IMR-90 (cell line): ENCODE results near the gene MBOAT2. TPM values are rescaled to one million over a fixed set of nuclear protein-coding genes. Genes with fewer than 3 reads are reported as not detected.

ENCODE experiments used
- ATAC-seq: fragments of 200-7000 bp; cut with Tn5 transposase; 2 replicates; pipeline ENCODE4 v1.9.1; 2020; ENCODE audit warnings: low read depth, mild to moderate bottlenecking, moderate library complexity
- BruUV-seq: library from RNA; stranded (reverse); fragments of 400-500 nt; replicated peaks from 2 replicates; lab custom pipeline; 2021; lab: Mats Ljungman, UMichigan
- CTCF ChIA-PET: fragments of 300-600 bp; formaldehyde crosslinking; extraction: SDS; loops from one replicate; lab custom pipeline; 2021; ENCODE audit warnings: antibody characterized with exemption; lab: Yijun Ruan, JAX
- POLR2A ChIA-PET: fragments of 300-600 bp; sonication (Branson Sonifier 250); formaldehyde crosslinking; loops from one replicate; lab custom pipeline; 2022; ENCODE audit warnings: antibody characterized with exemption; ENCODE audit not compliant: unreplicated experiment; lab: Charles Lee
- DNase-seq: peaks from one replicate; pipeline ENCODE4 v3.0.0; 2013
- H2AFZ ChIP-seq: replicated peaks from 2 replicates; pipeline ENCODE3; 2013; ENCODE audit warnings: low read length, mild to moderate bottlenecking; ENCODE audit not compliant: poor library complexity
- H2AK5ac ChIP-seq: 2 replicates; pipeline ENCODE4 v1.6.1; 2013; ENCODE audit warnings: low read depth, low read length, inconsistent platforms
- H2AK9ac ChIP-seq: replicated peaks from 2 replicates; pipeline ENCODE3; 2013; ENCODE audit warnings: mild to moderate bottlenecking, low read depth, low read length, moderate library complexity; ENCODE audit not compliant: poor library complexity
- H2BK120ac ChIP-seq: 2 replicates; pipeline ENCODE4 v1.6.1; 2013; ENCODE audit warnings: low read depth, low read length, inconsistent platforms
- H2BK15ac ChIP-seq: 3 replicates; pipeline ENCODE4 v1.6.1; 2013; ENCODE audit warnings: low read depth, low read length, inconsistent platforms
- H2BK20ac ChIP-seq: 2 replicates; pipeline ENCODE4 v1.6.1; 2013; ENCODE audit warnings: low read depth, mild to moderate bottlenecking, inconsistent platforms, low read length, moderate library complexity
- H2BK5ac ChIP-seq: 2 replicates; pipeline ENCODE4 v1.6.1; 2013; ENCODE audit warnings: mild to moderate bottlenecking, low read depth, low read length, inconsistent platforms; ENCODE audit not compliant: poor library complexity, severe bottlenecking
- H3K14ac ChIP-seq: replicated peaks from 2 replicates; pipeline ENCODE4 v1.6.1; 2013; ENCODE audit warnings: low read depth, low read length, inconsistent platforms
- H3K18ac ChIP-seq: 2 replicates; pipeline ENCODE4 v1.6.1; 2013; ENCODE audit warnings: low read depth, low read length, control low read depth
- H3K23ac ChIP-seq: 2 replicates; pipeline ENCODE4 v1.6.1; 2013; ENCODE audit warnings: low read depth, low read length, inconsistent platforms
- H3K27ac ChIP-seq: 2 replicates; pipeline ENCODE4 v1.5.1; 2013; ENCODE audit warnings: mild to moderate bottlenecking, control low read depth, low read length; ENCODE audit not compliant: insufficient read depth
- H3K27me3 ChIP-seq: 2 replicates; pipeline ENCODE4 v1.6.1; 2013; ENCODE audit warnings: low read length; ENCODE audit not compliant: control insufficient read depth, insufficient read depth
- H3K36me3 ChIP-seq: 2 replicates; pipeline ENCODE4 v1.6.1; 2013; ENCODE audit warnings: low read length, mixed read lengths; ENCODE audit not compliant: control insufficient read depth, insufficient read depth
- H3K4ac ChIP-seq: 2 replicates; pipeline ENCODE4 v1.6.1; 2013; ENCODE audit warnings: low read depth, low read length, inconsistent platforms
- H3K4me1 ChIP-seq: 2 replicates; pipeline ENCODE4 v1.6.1; 2013; ENCODE audit warnings: low read length, mixed read lengths; ENCODE audit not compliant: control insufficient read depth, insufficient read depth
- H3K4me2 ChIP-seq: 2 replicates; pipeline ENCODE4 v1.6.1; 2013; ENCODE audit warnings: low read depth, mild to moderate bottlenecking, control low read depth, low read length, moderate library complexity
- H3K4me3 ChIP-seq: 2 replicates; pipeline ENCODE4 v1.5.1; 2013; ENCODE audit warnings: low read depth, mild to moderate bottlenecking, control low read depth, low read length, moderate library complexity; ENCODE audit not compliant: insufficient read depth
- H3K56ac ChIP-seq: 2 replicates; pipeline ENCODE4 v1.6.1; 2013; ENCODE audit warnings: low read length, inconsistent platforms; ENCODE audit not compliant: insufficient read depth; ENCODE audit errors: extremely low read depth
- H3K79me1 ChIP-seq, 2 experiments: 2 replicates each; pipeline ENCODE4 v1.6.1; 2013; ENCODE audit warnings: low read length in 2 of 2, inconsistent platforms in 1 of 2, low read depth in 1 of 2
- H3K9ac ChIP-seq: 2 replicates; pipeline ENCODE4 v1.6.1; 2013; ENCODE audit warnings: low read depth, low read length, control low read depth
- H3K9me1 ChIP-seq: 2 replicates; pipeline ENCODE4 v1.6.1; 2013; ENCODE audit warnings: low read length, inconsistent platforms; ENCODE audit not compliant: insufficient read depth
- H3K9me3 ChIP-seq: 2 replicates; pipeline ENCODE4 v1.6.1; 2013; ENCODE audit warnings: low read length; ENCODE audit not compliant: control insufficient read depth, insufficient read depth
- H4K20me1 ChIP-seq: 2 replicates; pipeline ENCODE4 v1.6.1; 2013; ENCODE audit warnings: low read length, inconsistent platforms; ENCODE audit not compliant: insufficient read depth
- H4K5ac ChIP-seq: 2 replicates; pipeline ENCODE4 v1.6.1; 2013; ENCODE audit warnings: mild to moderate bottlenecking, low read depth, low read length, control low read depth
- H4K8ac ChIP-seq, 2 experiments: 2 replicates each; pipeline ENCODE4 v1.6.1; 2013; ENCODE audit warnings: low read depth in 2 of 2, low read length in 2 of 2, control low read depth in 1 of 2, inconsistent platforms in 1 of 2
- H4K91ac ChIP-seq: 2 replicates; pipeline ENCODE4 v1.6.1; 2013; ENCODE audit warnings: low read depth, low read length, inconsistent platforms; ENCODE audit not compliant: insufficient read depth
- CEBPB ChIP-seq: IDR thresholded peaks from 2 replicates; pipeline ENCODE4 v1.6.1; 2012; ENCODE audit warnings: low read depth, low read length, improper control_type of control experiment
- CHD1 ChIP-seq: IDR thresholded peaks from 2 replicates; pipeline ENCODE4 v1.6.1; 2012; ENCODE audit warnings: low read depth, low read length, improper control_type of control experiment
- ELK1 ChIP-seq: fragments of 150-350 bp; IDR thresholded peaks from 2 replicates; pipeline ENCODE4 v1.6.1; 2016; ENCODE audit warnings: low read depth, mild to moderate bottlenecking, low read length, moderate library complexity, borderline replicate concordance
- FOS ChIP-seq: fragments of 150-350 bp; IDR thresholded peaks from 2 replicates; pipeline ENCODE4 v1.6.1; 2016; ENCODE audit warnings: low read depth, low read length
- MXI1 ChIP-seq: IDR thresholded peaks from 2 replicates; pipeline ENCODE4 v1.6.1; 2012; ENCODE audit warnings: low read depth, mild to moderate bottlenecking, low read length, moderate library complexity, borderline replicate concordance
- NFE2L2 ChIP-seq: fragments of 150-350 bp; IDR thresholded peaks from 2 replicates; pipeline ENCODE4 v1.6.1; 2016; ENCODE audit warnings: low read depth, mild to moderate bottlenecking, low read length
- POLR2A ChIP-seq: IDR thresholded peaks from 2 replicates; pipeline ENCODE4 v1.6.1; 2012; ENCODE audit warnings: mild to moderate bottlenecking, low read depth, low read length
- RAD21 ChIP-seq: IDR thresholded peaks from 2 replicates; pipeline ENCODE4 v1.6.1; 2012; ENCODE audit warnings: low read length, improper control_type of control experiment
- RCOR1 ChIP-seq: IDR thresholded peaks from 2 replicates; pipeline ENCODE4 v1.6.1; 2012; ENCODE audit warnings: mild to moderate bottlenecking, low read length, improper control_type of control experiment; ENCODE audit not compliant: insufficient replicate concordance
- RFX5 ChIP-seq: IDR thresholded peaks from 2 replicates; pipeline ENCODE4 v1.8.0; 2012; ENCODE audit warnings: low read depth, mild to moderate bottlenecking, low read length, moderate library complexity
- SMC3 ChIP-seq: fragments of 150-350 bp; IDR thresholded peaks from 2 replicates; pipeline ENCODE4 v1.6.1; 2016; ENCODE audit warnings: low read depth, mild to moderate bottlenecking, antibody characterized with exemption, low read length, moderate library complexity
- WGBS, 2 experiments: methylation state at CpG; one replicate each; pipeline versions ENCODE4 v1.1.5 to v1.1.7; 2013; ENCODE audit warnings: missing lambda C conversion rate in 2 of 2; ENCODE audit not compliant: insufficient read length in 1 of 2; ENCODE audit errors: extremely low coverage in 2 of 2; 5-methylcytosine and 5-hydroxymethylcytosine counted together
- dilution Hi-C: fragments of 300-500 bp; cut with HindIII; formaldehyde crosslinking; loops from one replicate; pipeline ENCODE4 v1.14.3; 2018; ENCODE audit warnings: low sequenced_read_pairs; ENCODE audit not compliant: unreplicated experiment
- in situ Hi-C: fragments of 300-500 bp; cut with MboI; formaldehyde crosslinking; loops from 3 replicates; pipeline ENCODE4 v1.14.3; 2019; ENCODE audit warnings: low sequenced_read_pairs, inconsistent platforms, mixed read lengths
- intact Hi-C: fragments of 100-400 bp; cut with micrococcal nuclease; formaldehyde crosslinking; loops from 2 replicates; pipeline ENCODE4 v1.10.0; 2022
- polyA plus RNA-seq, 3 experiments: library from polyadenylated mRNA; depleted of rRNA; stranded (reverse); fragments of >200 nt; gene quantifications; 2 replicates each; pipeline ENCODE4 v1.2.3, GENCODE V29; 2012; ENCODE audit warnings: low replicate concordance in 1 of 3
- total RNA-seq: library from RNA; depleted of rRNA; stranded (reverse); fragments of >200 nt; gene quantifications from 2 replicates; pipeline ENCODE4 v1.2.3, GENCODE V29; 2012
- TF ChIP-seq, protein P1 (sequence below): conservative IDR thresholded peaks from 2 replicates; pipeline ENCODE4 v1.5.1; 2012; ENCODE audit warnings: mild to moderate bottlenecking, low read depth, low read length, improper control_type of control experiment

MBOAT2 gene
- total and polyA plus RNA-seq, 2 of the 4 experiments (the other 2 are of a cell fraction) = 33.9 to 102 TPM

GRCh38 chr2:8885449-8886201 is 117.9 kb downstream of the MBOAT2 start:
- no TSS peak for BruUV-seq
- no peaks in the 10 kb centered on the region for H3K27me3 ChIP-seq
- no peak overlapping the region for H4K8ac ChIP-seq
- H3K9me1 ChIP-seq = no peaks in the 10 kb centered on the region
- no peak overlapping the region for H2BK5ac ChIP-seq
- H2AFZ ChIP-seq = no peak overlapping the region
- no peaks in the 10 kb centered on the region for H4K20me1 ChIP-seq
- no peak overlapping the region for H3K27ac ChIP-seq
- no peak overlapping the region for H3K4me3 ChIP-seq
- no peak overlapping the region for H3K14ac ChIP-seq
- in situ Hi-C loops = no loop called here
- peaks cover 4 to 8% of the 10 kb centered on the region in 2 experiments; a peak in 2 of 4 replicates for H3K79me1 ChIP-seq
- H2AK9ac ChIP-seq = no peak overlapping the region
- no peak overlapping the region for H3K23ac ChIP-seq
- no peak overlapping the region for H3K4me2 ChIP-seq
- no peak overlapping the region for H2BK15ac ChIP-seq
- CTCF ChIA-PET = no interaction called here
- H3K56ac ChIP-seq = no peak overlapping the region
- H2AK5ac ChIP-seq = no peak overlapping the region
- POLR2A ChIA-PET = no interaction called here
- H3K4me1 ChIP-seq = no peaks in the 10 kb centered on the region
- TF ChIP-seq POLR2A (no peak), CHD1 (no peak), SMC3 (no peak), NFE2L2 (no peak), CEBPB (no peak), ELK1 (no peak), MXI1 (no peak), RCOR1 (no peak), RAD21 (no peak), RFX5 (no peak), FOS (no peak)
- TF ChIP-seq, protein P1, sequence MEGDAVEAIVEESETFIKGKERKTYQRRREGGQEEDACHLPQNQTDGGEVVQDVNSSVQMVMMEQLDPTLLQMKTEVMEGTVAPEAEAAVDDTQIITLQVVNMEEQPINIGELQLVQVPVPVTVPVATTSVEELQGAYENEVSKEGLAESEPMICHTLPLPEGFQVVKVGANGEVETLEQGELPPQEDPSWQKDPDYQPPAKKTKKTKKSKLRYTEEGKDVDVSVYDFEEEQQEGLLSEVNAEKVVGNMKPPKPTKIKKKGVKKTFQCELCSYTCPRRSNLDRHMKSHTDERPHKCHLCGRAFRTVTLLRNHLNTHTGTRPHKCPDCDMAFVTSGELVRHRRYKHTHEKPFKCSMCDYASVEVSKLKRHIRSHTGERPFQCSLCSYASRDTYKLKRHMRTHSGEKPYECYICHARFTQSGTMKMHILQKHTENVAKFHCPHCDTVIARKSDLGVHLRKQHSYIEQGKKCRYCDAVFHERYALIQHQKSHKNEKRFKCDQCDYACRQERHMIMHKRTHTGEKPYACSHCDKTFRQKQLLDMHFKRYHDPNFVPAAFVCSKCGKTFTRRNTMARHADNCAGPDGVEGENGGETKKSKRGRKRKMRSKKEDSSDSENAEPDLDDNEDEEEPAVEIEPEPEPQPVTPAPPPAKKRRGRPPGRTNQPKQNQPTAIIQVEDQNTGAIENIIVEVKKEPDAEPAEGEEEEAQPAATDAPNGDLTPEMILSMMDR = no peak
- WGBS, 2 experiments = no CpG with 5 or more reads among the region's 7 CpGs
- peaks cover 6% of the 10 kb centered on the region for H3K36me3 ChIP-seq
- H4K5ac ChIP-seq = no peak overlapping the region
- H2BK20ac ChIP-seq = no peak overlapping the region
- DNase-seq = no peak
- no peak overlapping the region for H3K9ac ChIP-seq
- intact Hi-C loops = no loop called here
- no peak overlapping the region for H3K18ac ChIP-seq
- no peak overlapping the region for H3K4ac ChIP-seq
- dilution Hi-C loops = no loop called here
- H3K9me3 ChIP-seq = no peaks in the 10 kb centered on the region
- no peak for ATAC-seq
- H2BK120ac ChIP-seq = no peak overlapping the region
- no peak overlapping the region for H4K91ac ChIP-seq
